ENCODE measurements around the gene OR10A3. TPM values are rescaled to one million over a fixed set of nuclear protein-coding genes. Genes with fewer than 3 reads are reported as not detected.

Gene OR10A3
- total RNA-seq, 2 donors from 2014 or later = not detected

DNA sequence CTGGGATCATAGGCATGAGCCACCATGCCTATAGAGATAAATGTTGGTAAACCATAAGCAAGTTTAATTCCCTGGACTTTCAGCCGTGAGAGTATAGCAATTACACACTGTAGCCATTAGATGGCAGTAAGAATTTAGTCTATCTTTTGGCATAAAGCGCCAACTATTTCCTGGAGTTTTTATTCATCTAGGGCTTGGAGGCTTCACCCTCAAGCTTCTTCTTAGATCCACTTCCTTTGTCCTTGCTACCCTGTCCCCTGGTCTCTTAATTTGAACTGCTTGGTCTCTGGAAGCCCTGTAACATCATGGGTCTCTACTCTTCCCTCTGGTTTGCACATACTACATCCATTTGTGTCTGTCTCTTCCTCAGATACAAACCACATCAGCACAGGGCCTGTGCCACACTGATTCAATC is 48.7 kb downstream of the OR10A3 start:
- no peaks in the 10 kb centered on the region for H3K4me1 ChIP-seq (replicated peaks)
- intact Hi-C loops (cut with DNase I) = loop anchor here (2.0 kb wide), 1 partner anchor 94 kb away; the partner anchor contains the start of gene EIF3F
- H3K9me3 ChIP-seq = no peaks in the 10 kb centered on the region
- 15% methylated on average over 2 of the region's 2 CpGs for WGBS
- DNase-seq (ENCODE audit: low spot score) = no peak
- H3K36me3 ChIP-seq = no peaks in the 10 kb centered on the region
- H3K27me3 ChIP-seq (replicated peaks; ENCODE audit: insufficient read depth) = no peaks in the 10 kb centered on the region
- no peak overlapping the region for H3K4me3 ChIP-seq
- H3K27ac ChIP-seq = no peak overlapping the region
- TF ChIP-seq, protein P1, sequence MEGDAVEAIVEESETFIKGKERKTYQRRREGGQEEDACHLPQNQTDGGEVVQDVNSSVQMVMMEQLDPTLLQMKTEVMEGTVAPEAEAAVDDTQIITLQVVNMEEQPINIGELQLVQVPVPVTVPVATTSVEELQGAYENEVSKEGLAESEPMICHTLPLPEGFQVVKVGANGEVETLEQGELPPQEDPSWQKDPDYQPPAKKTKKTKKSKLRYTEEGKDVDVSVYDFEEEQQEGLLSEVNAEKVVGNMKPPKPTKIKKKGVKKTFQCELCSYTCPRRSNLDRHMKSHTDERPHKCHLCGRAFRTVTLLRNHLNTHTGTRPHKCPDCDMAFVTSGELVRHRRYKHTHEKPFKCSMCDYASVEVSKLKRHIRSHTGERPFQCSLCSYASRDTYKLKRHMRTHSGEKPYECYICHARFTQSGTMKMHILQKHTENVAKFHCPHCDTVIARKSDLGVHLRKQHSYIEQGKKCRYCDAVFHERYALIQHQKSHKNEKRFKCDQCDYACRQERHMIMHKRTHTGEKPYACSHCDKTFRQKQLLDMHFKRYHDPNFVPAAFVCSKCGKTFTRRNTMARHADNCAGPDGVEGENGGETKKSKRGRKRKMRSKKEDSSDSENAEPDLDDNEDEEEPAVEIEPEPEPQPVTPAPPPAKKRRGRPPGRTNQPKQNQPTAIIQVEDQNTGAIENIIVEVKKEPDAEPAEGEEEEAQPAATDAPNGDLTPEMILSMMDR (IDR thresholded peaks at IDR 0.05) = peak; percentile 23 to 80 (median 56)
- TF ChIP-seq POLR2AphosphoS5 (IDR thresholded peaks at IDR 0.05) = peak; percentile 32
- TF ChIP-seq POLR2A (IDR thresholded peaks at IDR 0.05) = no peak

DNA sequence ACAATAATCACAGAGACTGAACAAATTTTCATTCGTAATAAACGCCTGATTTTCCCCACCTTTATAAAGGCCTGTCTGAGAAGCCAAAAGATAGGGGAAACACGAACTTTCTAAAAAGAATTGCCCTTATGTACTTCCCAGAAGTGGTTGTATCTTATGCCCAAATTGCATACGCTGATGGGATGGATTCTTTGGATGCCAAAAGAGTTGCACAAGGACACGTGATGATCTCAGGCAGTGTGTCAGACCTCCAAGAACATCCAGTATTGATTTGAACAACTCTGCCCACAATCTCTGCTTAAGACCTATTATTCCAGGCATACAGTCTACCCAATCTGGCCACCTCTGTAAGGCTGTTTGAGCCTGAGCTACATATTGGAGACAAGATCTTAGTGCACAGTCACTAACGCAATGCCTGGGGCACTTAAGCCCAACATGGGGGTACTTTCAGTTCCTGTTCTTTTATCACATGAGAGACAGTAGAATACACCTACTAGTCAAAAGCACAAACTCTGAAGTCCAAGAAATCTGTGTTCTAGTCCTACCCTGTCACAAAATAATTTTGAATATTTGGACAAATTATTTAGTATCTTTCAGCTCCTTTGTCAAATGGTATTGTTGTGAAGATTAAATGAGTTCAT is 49.3 kb downstream of the OR10A3 start:
- Histone ChIP-seq H3K27me3 (replicated peaks; ENCODE audit: insufficient read depth) (no peaks in the 10 kb centered on the region), H3K9me3 (no peaks in the 10 kb centered on the region), H3K4me3 (no peak overlapping the region), H3K36me3 (no peaks in the 10 kb centered on the region), H3K4me1 (replicated peaks) (no peaks in the 10 kb centered on the region), H3K27ac (no peak overlapping the region)
- intact Hi-C loops (cut with DNase I) = loop anchor here (2.0 kb wide), 1 partner anchor 95 kb away; the partner anchor contains the start of gene EIF3F
- no peak for TF ChIP-seq POLR2AphosphoS5 (IDR thresholded peaks at IDR 0.05)
- TF ChIP-seq POLR2A (IDR thresholded peaks at IDR 0.05) = no peak
- TF ChIP-seq, protein P1 (IDR thresholded peaks at IDR 0.05) = no peak
- no peak for DNase-seq (ENCODE audit: low spot score)
- WGBS = 54% methylated on average over 6 of the region's 6 CpGs

DNA sequence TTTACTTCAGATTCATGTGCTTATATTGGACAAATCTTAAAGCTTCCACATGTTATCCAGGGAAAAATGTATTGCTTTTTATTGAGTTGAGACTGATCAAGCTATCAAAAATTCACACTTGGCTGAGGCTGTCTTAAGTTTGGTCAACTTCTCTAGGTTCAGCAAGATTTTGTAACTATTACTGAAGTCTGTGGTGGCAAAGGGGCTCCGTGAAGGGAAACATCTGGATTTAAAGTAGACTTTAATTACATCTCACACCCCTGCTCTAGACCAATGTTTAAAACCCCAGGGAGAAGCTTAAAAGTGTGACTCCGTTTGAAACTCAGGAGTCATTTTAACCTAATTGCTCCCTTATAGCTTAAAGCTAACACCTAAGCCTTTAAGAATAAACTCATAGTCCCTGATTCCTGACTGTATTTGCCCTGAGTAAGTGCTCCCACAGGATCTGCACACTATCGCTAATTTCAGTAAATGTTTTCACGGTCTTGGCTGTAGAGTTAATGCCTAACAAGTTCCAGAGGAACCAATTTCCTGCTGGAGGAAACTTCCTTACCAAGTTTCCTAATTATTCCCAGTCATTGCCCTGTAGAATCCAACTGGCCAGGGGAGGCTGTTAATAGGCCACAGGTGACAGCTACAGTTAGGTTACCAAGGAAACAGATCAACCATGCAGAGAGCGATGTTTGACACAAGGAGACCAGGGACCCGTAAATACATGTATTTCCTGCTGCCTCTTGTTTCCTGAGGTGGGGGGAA is 50.9 kb downstream of the OR10A3 start:
- Histone ChIP-seq H3K4me3 (no peak overlapping the region), H3K27me3 (replicated peaks; ENCODE audit: insufficient read depth) (no peaks in the 10 kb centered on the region), H3K9me3 (no peaks in the 10 kb centered on the region), H3K27ac (no peak overlapping the region), H3K36me3 (no peaks in the 10 kb centered on the region), H3K4me1 (replicated peaks) (no peaks in the 10 kb centered on the region)
- 29% methylated on average over 6 of the region's 6 CpGs for WGBS
- intact Hi-C loops (cut with DNase I) = no loop called here
- TF ChIP-seq, protein P1 (IDR thresholded peaks at IDR 0.05) = no peak
- TF ChIP-seq POLR2A (IDR thresholded peaks at IDR 0.05) (no peak), POLR2AphosphoS5 (IDR thresholded peaks at IDR 0.05) (no peak)
- DNase-seq (ENCODE audit: low spot score) = no peak

DNA sequence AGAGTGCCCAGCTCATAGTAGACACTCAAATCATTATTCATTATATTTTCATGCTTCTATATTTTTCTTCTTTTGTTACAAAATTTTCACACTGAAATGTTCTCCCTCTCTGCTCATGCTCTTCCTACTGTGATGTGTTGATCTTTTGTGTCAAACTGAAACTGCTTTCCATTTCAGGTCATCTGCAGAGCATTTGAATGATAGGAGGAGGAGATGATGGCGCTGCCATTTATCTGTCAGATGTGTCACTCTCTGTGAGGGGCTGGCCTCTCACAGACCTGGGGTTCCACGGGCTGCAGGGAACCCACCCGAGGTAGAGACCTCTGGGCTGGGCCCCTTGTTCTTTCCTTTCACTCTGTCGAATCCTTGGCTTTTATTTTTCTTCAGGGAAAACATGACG is 51.5 kb downstream of the OR10A3 start:
- Histone ChIP-seq H3K9me3 (no peaks in the 10 kb centered on the region), H3K27ac (no peak overlapping the region), H3K27me3 (replicated peaks; ENCODE audit: insufficient read depth) (no peaks in the 10 kb centered on the region), H3K4me3 (no peak overlapping the region), H3K4me1 (replicated peaks) (no peaks in the 10 kb centered on the region), H3K36me3 (no peaks in the 10 kb centered on the region)
- intact Hi-C loops (cut with DNase I) = no loop called here
- TF ChIP-seq POLR2AphosphoS5 (IDR thresholded peaks at IDR 0.05) = no peak
- TF ChIP-seq, protein P1 (IDR thresholded peaks at IDR 0.05) = no peak
- no peak for DNase-seq (ENCODE audit: low spot score)
- 57% methylated on average over 5 of the region's 5 CpGs for WGBS

Small RNAs within 50 kb of the gene (small RNA-seq; reads per million reads assigned to genes)
- gene COX6CP5 (0 reads per million in 2 donors), gene RNU6-943P (0 reads per million in 2 donors)

Other genes with a start within 250 kb of the OR10A3 start
- gene OVCH2, start 235.2 kb downstream of the OR10A3 start, total RNA-seq = 1 to 10 TPM in 1 of 2 donors, not detected in 1; 1.8 TPM
- gene OR5P2, start 144.8 kb downstream of the OR10A3 start, total RNA-seq = under 1 TPM in 1 of 2 donors, not detected in 1; 0.91 TPM
- under 1 TPM in 1 of 2 donors, not detected in 1; 0.73 TPM for gene OR5P3, start 110.9 kb downstream of the OR10A3 start, total RNA-seq
- not detected for gene OR10A6, start 10.4 kb downstream of the OR10A3 start, total RNA-seq
- not detected for gene NLRP10, start 23.7 kb upstream of the OR10A3 start, total RNA-seq
- 100 to 1,000 TPM; 321 to 473 TPM for gene EIF3F, start 45.6 kb upstream of the OR10A3 start, total RNA-seq
- gene TUB, start 139.5 kb upstream of the OR10A3 start, total RNA-seq = 10 to 100 TPM in 1 of 2 donors, 1 to 10 TPM in 1; 9.2 to 14.5 TPM
- 10 to 100 TPM; 25.0 to 27.3 TPM for gene RIC3, start 227.3 kb upstream of the OR10A3 start, total RNA-seq

All from prostate gland (tissue), 2 donors.